NOMO-1 treated with dmso at 0.1 percent for 144 hours (cell line): ENCODE data around the gene CA12.

Experiments
- DNase-seq: peaks from one replicate; lab custom pipeline; 2025; ENCODE audit not compliant: unreplicated experiment; lab: John Stamatoyannopoulos, UW

Gene CA12

GRCh38 chr15:63312286-63312685, 69.4 kb downstream of the CA12 start:
- no peak for DNase-seq

GRCh38 chr15:63310646-63311045, 71.0 kb downstream of the CA12 start:
- DNase-seq = no peak

- DNase-seq = no peak
Observed at GRCh38 chr15:63308947-63309346, 72.7 kb downstream of the CA12 start.

GRCh38 chr15:63308491-63308890, 73.2 kb downstream of the CA12 start:
- DNase-seq = no peak

GRCh38 chr15:63306492-63307073, 75.1 kb downstream of the CA12 start:
- no peak for DNase-seq

GRCh38 chr15:63305260-63305659, 76.4 kb downstream of the CA12 start:
- no peak for DNase-seq

GRCh38 chr15:63301088-63301487, 80.6 kb downstream of the CA12 start:
- no peak for DNase-seq

- no peak for DNase-seq
Observed at GRCh38 chr15:63299943-63300575, 81.6 kb downstream of the CA12 start.

GRCh38 chr15:63296195-63296594, 85.5 kb downstream of the CA12 start:
- DNase-seq = no peak

- DNase-seq = no peak
Observed at GRCh38 chr15:63295341-63295740, 86.3 kb downstream of the CA12 start.

GRCh38 chr15:63294359-63294758, 87.3 kb downstream of the CA12 start:
- DNase-seq = no peak

GRCh38 chr15:63292771-63293170, 88.9 kb downstream of the CA12 start:
- DNase-seq = no peak

GRCh38 chr15:63292241-63292640, 89.4 kb downstream of the CA12 start:
- DNase-seq = no peak

- DNase-seq = no peak
Observed at GRCh38 chr15:63291507-63291906, 90.1 kb downstream of the CA12 start.

GRCh38 chr15:63288778-63289378, 92.8 kb downstream of the CA12 start:
- peak; percentile 22 for DNase-seq

GRCh38 chr15:63288342-63288741, 93.3 kb downstream of the CA12 start:
- no peak for DNase-seq

GRCh38 chr15:63287109-63287508, 94.5 kb downstream of the CA12 start:
- DNase-seq = no peak

GRCh38 chr15:63284335-63284734, 97.3 kb downstream of the CA12 start:
- DNase-seq = no peak

GRCh38 chr15:63283126-63283525, 98.5 kb downstream of the CA12 start:
- DNase-seq = no peak

- no peak for DNase-seq
Observed at GRCh38 chr15:63277893-63278456, 103.7 kb downstream of the CA12 start.

- DNase-seq = peak; percentile 92
Observed at GRCh38 chr15:63277038-63277892, 104.4 kb downstream of the CA12 start, which contains the start of gene APH1B. Gene APH1B, plus strand, starts transcription at chr15:63277605. Its CDS starts 19 bp downstream, at chr15:63277624.
